ENCODE measurements around the gene SLC31A1. TPM values are rescaled to one million over a fixed set of nuclear protein-coding genes. Genes with fewer than 3 reads are reported as not detected.
"Not testable (repeated sequence)": the region's sequence is repeated elsewhere in the genome, so short reads cannot be mapped to it uniquely, and the experiment has no call there.

The SLC31A1 gene
- total RNA-seq, 2 donors from 2014 or later: 11.0 to 11.5 TPM

DNA sequence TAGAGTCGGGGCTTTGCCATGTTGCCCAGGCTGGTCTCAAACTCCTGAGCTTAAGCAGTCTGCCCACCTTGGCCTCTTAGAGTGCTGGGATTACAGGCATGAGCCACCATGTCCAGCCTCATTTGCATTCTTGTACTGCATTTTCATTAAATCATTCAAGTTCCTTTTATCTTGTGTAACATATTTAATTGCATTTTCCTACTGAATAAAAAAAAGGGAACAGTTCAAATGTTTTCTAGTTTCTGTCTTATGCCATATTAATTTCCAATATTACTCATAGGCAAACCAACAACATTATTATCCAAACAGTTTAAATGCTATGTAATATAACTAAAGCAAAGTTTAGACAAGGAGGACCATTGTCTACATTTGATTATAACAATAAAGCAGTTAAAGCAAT, 6.1 kb downstream of the SLC31A1 start:
- H3K4me1 ChIP-seq (ENCODE audit: control insufficient read depth in 1 of 2, low read depth in 2 of 2): peaks cover 3 to 10% of the 10 kb centered on the region in 2 donors
- H3K36me3 ChIP-seq: no peaks in the 10 kb centered on the region
- no peaks in the 10 kb centered on the region for H3K9me3 ChIP-seq
- no peak overlapping the region for H3K27ac ChIP-seq
- no peaks in the 10 kb centered on the region for H3K27me3 ChIP-seq (replicated peaks; ENCODE audit: insufficient read depth)
- no peak for TF ChIP-seq CTCF (IDR thresholded peaks at IDR 0.05)
- H3K4me3 ChIP-seq: no peak overlapping the region
- DNase-seq (ENCODE audit: low spot score) (no peak), ATAC-seq (ENCODE audit: insufficient number of reproducible peaks, low FRiP score, low read depth) (no peak)

GRCh38 chr9:113228130-113228665, 6.9 kb downstream of the SLC31A1 start:
- H3K27me3 ChIP-seq (replicated peaks; ENCODE audit: insufficient read depth): no peaks in the 10 kb centered on the region
- H3K36me3 ChIP-seq: no peaks in the 10 kb centered on the region
- H3K4me1 ChIP-seq (ENCODE audit: control insufficient read depth in 1 of 2, low read depth in 2 of 2): peaks cover 6 to 7% of the 10 kb centered on the region in 2 donors
- no peak overlapping the region for H3K4me3 ChIP-seq
- no peak for TF ChIP-seq CTCF (IDR thresholded peaks at IDR 0.05)
- no peaks in the 10 kb centered on the region for H3K9me3 ChIP-seq
- no peak for ATAC-seq (ENCODE audit: insufficient number of reproducible peaks, low FRiP score, low read depth)
- no peak for DNase-seq (ENCODE audit: low spot score)
- H3K27ac ChIP-seq: no peak overlapping the region

- H3K36me3 ChIP-seq: no peaks in the 10 kb centered on the region
- peaks cover 12 to 14% of the 10 kb centered on the region in 2 donors for H3K4me1 ChIP-seq (ENCODE audit: control insufficient read depth in 1 of 2, low read depth in 2 of 2)
- DNase-seq (ENCODE audit: low spot score): no peak
- TF ChIP-seq CTCF (IDR thresholded peaks at IDR 0.05): no peak
- H3K27me3 ChIP-seq (replicated peaks; ENCODE audit: insufficient read depth): no peaks in the 10 kb centered on the region
- H3K9me3 ChIP-seq: no peaks in the 10 kb centered on the region
- no peak overlapping the region for H3K27ac ChIP-seq
- no peak for ATAC-seq (ENCODE audit: insufficient number of reproducible peaks, low FRiP score, low read depth)
- H3K4me3 ChIP-seq: no peak overlapping the region
These were observed 10.4 kb downstream of the SLC31A1 start for GRCh38 chr9:113231701-113232100.

GRCh38 chr9:113235701-113236255, 14.4 kb downstream of the SLC31A1 start:
- not testable (repeated sequence) for H3K36me3 ChIP-seq

DNA sequence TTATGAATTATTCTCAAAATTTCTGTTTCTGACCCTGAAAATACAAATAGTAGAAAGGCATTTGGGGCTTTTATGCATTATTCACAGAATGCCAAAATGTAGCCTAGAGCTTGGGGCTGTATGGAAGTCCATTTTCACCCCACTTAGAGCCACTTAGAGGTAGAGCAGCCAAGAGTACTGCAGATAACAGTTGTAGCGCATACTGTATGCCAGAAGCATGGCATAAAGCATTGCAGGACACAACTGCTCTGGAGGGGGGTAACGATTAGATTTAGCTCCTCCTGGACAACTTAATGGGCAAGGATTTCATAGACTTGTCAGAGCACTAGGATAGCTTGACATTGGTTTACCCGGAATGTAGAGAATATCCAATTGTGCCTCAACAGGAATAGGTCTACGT, 15.7 kb downstream of the SLC31A1 start:
- no peak overlapping the region for H3K27ac ChIP-seq
- no peak for DNase-seq (ENCODE audit: low spot score)

More at GRCh38 chr9:113235701-113236255, 14.4 kb downstream of the SLC31A1 start:
- not testable (repeated sequence) for H3K27ac ChIP-seq; DNase-seq (ENCODE audit: low spot score); H3K4me3 ChIP-seq; ATAC-seq (ENCODE audit: insufficient number of reproducible peaks, low FRiP score, low read depth); H3K9me3 ChIP-seq; H3K27me3 ChIP-seq (replicated peaks; ENCODE audit: insufficient read depth)
- peaks cover 22 to 23% of the 10 kb centered on the region in 2 donors for H3K4me1 ChIP-seq (ENCODE audit: control insufficient read depth in 1 of 2, low read depth in 2 of 2)

More for the DNA sequence above, 15.7 kb downstream of the SLC31A1 start:
- no peaks in the 10 kb centered on the region for H3K27me3 ChIP-seq (replicated peaks; ENCODE audit: insufficient read depth)
- no peaks in the 10 kb centered on the region for H3K36me3 ChIP-seq
- H3K4me3 ChIP-seq: no peak overlapping the region
- TF ChIP-seq CTCF (IDR thresholded peaks at IDR 0.05): no peak
- no peaks in the 10 kb centered on the region for H3K9me3 ChIP-seq
- peaks cover 22 to 23% of the 10 kb centered on the region in 2 donors for H3K4me1 ChIP-seq (ENCODE audit: control insufficient read depth in 1 of 2, low read depth in 2 of 2)
- ATAC-seq (ENCODE audit: insufficient number of reproducible peaks, low FRiP score, low read depth): no peak

Measured in thoracic aorta (tissue), 2 donors.